NCI-H128 (cell line): ENCODE measurements around the gene ADGRF5.

Source experiments
- DNase-seq: peaks from one replicate; lab custom pipeline; 2025; ENCODE audit not compliant: unreplicated experiment; lab: John Stamatoyannopoulos, UW

Gene ADGRF5, protein sequence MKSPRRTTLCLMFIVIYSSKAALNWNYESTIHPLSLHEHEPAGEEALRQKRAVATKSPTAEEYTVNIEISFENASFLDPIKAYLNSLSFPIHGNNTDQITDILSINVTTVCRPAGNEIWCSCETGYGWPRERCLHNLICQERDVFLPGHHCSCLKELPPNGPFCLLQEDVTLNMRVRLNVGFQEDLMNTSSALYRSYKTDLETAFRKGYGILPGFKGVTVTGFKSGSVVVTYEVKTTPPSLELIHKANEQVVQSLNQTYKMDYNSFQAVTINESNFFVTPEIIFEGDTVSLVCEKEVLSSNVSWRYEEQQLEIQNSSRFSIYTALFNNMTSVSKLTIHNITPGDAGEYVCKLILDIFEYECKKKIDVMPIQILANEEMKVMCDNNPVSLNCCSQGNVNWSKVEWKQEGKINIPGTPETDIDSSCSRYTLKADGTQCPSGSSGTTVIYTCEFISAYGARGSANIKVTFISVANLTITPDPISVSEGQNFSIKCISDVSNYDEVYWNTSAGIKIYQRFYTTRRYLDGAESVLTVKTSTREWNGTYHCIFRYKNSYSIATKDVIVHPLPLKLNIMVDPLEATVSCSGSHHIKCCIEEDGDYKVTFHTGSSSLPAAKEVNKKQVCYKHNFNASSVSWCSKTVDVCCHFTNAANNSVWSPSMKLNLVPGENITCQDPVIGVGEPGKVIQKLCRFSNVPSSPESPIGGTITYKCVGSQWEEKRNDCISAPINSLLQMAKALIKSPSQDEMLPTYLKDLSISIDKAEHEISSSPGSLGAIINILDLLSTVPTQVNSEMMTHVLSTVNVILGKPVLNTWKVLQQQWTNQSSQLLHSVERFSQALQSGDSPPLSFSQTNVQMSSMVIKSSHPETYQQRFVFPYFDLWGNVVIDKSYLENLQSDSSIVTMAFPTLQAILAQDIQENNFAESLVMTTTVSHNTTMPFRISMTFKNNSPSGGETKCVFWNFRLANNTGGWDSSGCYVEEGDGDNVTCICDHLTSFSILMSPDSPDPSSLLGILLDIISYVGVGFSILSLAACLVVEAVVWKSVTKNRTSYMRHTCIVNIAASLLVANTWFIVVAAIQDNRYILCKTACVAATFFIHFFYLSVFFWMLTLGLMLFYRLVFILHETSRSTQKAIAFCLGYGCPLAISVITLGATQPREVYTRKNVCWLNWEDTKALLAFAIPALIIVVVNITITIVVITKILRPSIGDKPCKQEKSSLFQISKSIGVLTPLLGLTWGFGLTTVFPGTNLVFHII (N-terminal part only)

DNA sequence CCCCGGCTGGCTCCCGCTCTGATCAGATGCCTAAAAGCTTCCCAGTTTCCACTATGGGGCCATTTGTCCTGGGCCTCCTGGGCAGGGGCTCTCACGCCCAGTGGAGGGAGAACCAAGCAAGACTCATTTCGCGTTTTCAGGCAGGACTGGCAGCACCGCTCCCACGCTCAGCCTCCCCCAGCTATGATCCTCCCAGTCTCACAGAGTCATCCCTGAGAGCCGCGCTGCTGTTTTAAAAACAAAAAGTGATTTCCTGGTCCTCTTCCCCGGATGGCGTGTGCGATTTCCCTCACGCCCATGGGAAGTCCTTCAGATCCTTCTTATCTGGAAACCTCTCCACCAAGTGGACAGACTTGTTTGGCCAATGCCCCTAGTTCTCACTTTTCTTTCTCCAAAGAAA is at the start of gene ADGRF5:
TSS of gene ADGRF5 (minus strand) at position 208 of the 400 bp plus-strand sequence. CDS start 15,176 bp downstream, outside the sequence.
- no peak for DNase-seq

DNA sequence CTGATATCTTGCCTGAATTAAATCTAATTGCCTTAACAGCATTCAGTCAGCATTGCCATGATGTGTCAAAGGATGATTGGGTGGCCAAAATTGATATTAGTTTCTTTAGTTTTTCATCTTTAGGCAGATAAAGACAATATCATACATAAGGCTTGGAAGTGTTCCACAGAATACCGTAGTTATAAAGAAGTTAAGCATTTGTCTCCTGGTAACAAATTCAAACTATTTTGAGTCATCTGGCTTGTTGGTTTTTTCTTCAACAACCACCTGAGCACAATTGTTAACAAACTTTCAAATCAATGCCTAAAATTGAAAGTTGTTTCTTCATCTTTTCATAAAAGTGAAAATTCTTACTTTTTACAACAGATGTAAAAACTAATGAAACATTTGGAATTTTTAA is 47.5 kb upstream of the ADGRF5 start:
- no peak for DNase-seq

DNA sequence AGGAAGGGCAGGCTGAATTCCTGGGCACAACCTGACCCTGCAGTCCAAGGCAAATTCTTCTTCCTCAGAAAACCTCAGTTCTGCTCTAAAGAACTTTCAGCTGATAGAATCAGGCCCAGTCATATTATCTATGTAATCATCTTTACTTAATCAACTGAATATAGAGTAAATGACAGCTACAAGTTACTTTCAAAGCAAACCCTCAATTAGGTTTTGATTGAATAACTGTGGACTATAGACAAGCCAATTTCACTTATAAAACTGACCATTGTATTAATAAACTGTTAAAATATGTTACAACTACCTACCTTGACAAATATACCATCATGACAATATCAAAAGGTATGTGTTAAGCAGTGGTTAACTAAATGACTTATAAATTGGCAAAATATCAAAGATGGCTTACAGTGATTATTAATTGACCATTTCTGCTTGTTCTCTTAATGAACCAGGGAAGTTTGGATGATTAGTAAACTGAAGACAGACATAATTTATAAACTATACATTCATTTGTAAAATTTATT is 46.1 kb upstream of the ADGRF5 start:
- DNase-seq = no peak

DNA sequence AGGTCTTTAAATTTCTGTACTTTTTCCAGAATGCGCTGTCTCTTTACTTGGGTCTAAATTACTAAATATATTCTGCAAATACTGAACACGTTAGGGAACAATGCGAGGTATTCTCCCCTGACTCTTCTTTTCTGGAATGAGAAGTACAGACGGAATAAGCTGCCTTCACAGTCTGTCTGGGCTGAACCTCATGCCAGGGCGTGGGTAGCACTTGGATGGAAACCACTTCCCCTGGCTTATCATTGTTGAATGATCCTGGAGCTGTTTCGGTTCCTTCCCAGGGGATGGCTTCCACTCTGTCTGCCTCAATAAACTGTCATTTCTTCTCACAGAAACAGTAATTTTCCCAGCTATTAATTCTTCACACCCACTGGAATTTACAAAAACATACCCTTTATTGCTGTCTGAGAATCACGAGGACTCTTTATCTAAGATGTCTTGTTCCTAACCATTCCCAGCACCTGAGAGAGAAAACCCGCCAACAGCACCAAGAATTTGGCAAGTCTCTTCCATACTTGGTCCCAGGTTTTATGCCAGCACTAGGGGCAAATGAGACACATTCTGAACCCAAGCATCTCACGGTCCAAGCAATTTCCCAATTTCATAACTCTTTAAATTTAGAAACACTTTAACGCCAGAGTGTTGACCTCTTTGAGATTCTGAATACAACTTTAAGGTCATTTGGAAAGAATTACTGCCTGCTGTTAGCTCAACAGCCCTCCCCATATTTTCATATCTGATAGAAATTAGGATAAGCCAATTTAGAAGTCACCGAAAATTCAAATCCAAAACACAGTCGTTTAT is 43.2 kb upstream of the ADGRF5 start:
- DNase-seq = no peak

DNA sequence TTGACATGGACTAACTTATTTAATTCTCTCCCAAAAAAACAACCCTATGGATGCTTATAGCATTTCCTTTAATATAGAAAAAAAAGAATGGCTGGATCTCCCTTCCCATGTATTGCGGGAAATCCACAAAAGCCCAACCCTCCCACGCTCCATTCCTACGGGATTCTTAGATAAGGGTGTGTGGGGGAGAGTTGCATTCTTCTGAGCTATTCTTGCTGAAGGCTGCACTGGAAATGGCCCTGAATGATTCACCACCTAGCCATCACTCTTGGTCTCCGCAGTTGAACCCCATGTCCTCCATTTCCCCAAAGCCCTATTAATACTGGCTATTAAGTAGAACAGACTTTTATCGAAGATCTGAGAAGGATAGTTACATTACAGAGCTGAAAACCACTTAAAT is 41.9 kb upstream of the ADGRF5 start:
- no peak for DNase-seq

DNA sequence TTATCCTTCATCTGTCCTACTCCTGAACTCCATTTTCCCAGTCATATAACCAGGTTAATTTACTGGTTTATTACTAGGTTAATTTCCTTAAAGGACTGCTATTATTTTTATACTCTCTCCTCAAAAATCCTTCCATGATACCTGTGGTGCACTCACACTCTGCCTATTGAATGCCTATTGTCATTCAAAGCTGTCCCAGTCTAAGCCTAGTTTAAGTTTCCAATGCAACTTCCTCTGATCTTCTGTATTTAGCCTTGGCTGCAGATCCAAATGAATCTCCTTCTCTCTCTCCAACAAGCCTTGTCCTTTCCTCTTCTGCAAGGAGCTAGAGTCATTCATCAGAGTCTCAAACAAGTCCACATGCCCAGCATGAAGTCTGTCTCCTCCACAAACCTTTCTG is 41.3 kb upstream of the ADGRF5 start:
- DNase-seq = no peak

DNA sequence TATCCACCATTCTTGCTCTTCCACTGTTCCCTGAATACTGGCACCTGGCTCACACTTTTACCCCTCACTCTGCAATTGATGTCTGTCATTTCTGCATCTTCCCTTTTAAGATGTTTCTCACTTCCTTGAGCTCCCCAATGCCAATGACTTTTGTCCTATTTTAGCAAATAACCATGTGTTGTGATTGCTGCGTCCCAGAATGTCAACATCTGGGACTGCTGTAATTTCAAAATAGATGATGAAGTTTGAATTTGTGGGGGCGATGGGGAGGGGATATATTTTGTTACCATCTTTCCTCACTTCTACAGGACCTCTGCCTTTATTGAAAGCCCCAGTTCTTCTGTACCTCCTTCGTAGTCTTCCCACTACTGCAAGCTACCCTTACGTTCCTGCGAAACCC is 40.0 kb upstream of the ADGRF5 start:
- DNase-seq = no peak

DNA sequence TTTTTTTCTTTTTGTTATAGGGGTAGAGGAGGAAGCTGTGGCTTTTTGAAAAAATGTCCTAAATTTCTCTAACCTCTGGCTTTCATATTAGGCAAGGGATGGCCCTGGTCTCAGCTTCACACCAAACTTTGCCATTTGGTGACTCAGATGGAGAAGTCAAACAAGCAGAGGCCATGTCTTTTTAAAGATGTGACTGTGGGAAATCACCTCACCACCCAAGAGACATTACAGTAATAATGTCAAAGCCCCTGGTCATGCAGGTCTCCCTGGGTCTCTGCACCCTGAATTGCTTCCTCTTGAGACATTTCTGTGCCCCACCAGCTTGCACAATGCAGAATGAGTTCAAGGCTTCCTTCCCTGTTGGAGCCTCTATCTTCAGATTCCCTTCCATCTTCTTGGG is 39.5 kb upstream of the ADGRF5 start:
- no peak for DNase-seq

DNA sequence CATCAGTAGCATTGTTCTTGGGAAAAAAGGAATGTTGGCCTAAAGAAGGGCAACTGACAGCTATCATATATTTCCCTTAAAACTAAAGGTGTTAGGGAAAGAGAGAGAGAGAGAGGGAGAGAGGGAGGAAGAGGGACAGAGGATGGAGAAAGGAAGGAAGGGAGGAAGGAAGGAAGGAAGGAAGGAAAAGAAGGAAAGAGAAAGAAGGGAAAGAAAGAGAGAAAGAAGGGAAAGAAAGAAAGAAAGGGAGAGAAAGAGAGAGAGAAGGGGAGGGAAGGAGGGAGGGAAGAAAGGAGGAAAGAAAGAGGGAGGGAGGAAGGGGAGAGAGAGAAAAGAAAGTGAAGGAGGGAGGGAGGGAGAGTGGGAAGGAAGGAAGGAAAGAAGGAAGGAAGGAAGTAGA is 37.7 kb upstream of the ADGRF5 start:
- DNase-seq = no peak

DNA sequence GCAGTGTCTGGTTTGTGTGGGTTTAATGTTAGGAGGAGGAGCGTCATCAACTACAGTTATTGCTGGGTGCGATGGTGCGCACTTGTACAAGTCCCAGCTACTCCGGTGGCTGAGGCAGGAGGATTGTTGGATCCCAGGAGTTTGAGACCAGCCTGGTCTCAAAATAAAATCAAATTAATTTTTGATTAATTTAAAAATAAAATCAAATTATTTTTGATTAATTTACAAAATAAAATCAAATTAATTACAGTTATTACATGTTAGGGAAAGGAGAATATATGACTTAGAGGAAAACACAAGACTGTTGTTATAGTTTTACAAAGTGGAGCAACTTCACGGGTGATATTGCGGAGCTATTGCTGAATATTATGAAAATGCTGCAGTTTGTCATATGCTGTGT is 34.7 kb upstream of the ADGRF5 start:
- no peak for DNase-seq

DNA sequence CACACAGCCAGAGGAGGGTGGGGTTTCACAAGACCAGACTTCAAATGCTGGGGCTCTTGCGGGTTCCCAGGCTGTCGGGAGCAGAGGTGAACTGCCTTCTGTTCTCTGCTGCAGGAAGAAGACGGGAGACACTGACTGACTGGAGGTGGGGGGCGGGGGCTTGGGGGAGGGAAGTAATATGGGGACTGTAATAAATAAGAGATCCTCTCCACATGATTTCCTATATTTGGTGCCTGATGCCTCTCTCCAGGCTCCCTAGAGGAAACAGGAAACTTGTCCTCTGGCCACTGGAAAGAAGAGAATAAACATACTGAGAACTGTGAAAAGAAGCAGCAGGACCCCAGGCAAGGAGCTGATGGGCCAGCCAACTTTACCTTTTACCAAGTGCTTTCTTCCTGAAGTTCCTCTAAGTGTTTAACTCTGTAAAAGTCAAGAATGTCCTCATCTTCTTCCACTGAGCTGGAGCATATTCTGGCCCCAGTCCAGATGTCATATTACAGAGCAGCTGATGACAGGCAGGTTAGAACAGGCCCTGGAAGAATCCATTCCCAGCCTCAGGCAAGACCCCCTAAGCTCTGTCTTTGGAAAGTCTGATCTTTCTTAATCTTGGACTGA is 33.2 kb upstream of the ADGRF5 start:
- no peak for DNase-seq

DNA sequence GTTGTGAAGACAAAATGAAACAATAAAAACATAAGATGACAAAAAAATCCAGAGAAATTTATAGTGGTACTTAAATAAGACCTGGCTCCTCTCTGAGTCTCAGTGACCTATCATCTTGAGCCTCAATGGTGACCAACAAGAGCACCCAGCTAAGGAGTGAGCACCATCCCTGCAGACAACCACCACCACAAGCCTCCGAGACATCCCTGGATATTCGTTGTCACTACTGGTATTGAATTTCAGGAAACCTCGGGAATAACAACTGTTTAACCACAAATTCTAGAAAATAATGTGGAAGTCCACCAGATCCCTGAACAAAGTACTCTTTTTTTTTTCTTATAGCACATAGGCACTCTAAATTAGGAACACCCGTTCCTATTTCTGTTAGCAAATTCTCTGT is 32.2 kb upstream of the ADGRF5 start:
- no peak for DNase-seq

DNA sequence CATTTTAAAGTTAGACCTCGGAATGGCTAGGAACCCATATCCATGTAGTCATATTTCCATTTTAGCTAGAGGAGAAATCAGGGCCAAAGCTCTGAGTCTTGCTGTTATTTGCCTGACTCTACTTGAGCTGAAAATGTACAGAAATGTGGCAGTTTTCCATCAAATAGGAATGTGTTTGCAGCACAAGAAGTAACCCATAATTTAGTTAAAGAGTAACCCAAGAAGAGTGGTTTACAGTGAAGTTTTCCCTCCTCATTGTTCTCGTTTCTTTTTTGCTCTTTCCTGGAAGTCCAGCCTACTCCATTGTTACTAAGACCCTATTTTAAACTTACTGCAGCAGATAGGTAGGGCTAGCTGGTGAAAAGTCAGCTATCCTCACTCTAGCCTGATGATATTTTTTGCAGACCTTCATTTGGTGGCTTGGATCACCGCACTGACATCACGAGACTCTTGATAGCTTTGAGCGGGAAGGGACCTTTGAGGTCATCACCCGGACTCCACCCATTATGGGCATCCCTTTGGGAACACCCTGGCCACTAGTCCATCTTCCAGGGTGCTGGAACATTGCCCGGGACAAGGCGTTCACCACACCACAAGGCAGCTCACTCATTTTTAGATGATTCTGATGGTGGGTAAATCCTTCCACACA is 28.0 kb upstream of the ADGRF5 start:
- DNase-seq = no peak

DNA sequence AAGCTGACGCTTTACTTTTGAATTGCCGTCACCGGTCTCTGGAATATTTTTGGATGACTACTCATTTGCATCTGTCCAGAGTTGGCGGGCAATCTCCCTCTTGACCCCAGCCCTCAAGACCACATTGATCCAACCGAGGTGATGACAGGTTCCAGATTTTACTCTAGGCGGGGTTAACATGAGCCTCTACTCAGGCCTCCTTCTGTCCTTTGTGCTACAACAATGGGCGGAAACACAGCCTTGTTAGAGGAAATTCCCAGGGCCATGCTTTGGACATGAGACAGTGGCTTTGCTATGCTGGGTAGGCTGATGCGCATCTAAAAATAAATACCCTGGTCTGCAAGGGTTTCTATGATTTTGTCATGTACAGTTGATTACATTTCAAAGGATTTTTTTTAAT is 27.0 kb upstream of the ADGRF5 start:
- no peak for DNase-seq

DNA sequence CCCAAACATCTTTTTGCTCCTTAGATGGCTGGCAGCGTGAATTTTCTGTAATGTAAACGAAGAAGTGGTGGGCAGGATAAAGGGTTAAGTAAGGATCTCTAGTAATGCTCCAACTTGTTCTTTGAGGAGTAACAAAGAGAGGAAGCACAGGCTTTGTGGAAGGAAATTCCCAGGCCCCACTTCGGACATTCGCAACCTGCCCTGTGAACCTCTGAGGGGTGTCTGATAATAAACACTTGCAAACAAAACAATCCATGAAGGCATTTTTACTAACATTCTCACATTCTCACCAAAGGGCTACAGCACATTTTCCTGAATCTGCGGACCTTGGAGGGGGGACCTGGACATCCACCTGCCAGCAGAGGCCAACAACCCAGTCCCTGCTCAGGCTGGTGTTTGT is 25.8 kb upstream of the ADGRF5 start:
- no peak for DNase-seq

DNA sequence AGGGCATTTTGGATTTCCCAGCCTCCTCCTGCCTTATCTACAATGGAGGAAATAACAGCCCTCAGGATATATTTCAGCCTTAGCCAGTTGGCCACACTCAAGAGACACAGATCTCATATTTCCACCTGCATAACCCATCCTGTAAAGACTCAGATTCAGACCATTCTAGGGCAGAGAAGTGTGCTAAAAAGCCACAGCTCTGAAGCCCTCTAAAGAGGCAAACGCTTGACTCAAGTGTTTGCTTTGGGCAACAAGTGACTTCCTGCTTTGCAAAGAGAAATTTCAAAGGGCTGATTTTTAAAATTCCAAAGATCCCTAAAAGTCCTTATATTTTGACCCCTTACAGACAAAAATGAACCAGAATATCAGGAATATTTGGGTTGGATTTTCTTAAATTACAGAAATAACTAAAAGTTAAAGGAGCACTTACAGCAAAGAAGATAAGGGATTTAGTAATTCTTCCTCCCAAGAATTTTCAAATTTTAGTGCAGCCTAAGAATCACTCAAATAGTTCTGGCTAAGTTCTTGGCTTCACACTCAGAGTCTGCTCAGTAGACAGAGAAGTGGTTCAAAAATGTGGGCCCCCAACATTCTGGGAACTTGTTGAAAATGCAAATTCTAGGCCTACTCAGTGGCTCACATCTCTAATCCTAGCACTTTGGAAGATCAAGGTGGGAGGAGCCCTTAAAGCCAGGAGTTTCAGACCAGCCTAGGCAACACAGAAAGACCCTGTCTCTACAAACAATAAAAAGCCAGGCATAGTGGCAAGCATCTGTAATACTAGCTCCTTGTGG is 18.9 kb upstream of the ADGRF5 start:
- no peak for DNase-seq

DNA sequence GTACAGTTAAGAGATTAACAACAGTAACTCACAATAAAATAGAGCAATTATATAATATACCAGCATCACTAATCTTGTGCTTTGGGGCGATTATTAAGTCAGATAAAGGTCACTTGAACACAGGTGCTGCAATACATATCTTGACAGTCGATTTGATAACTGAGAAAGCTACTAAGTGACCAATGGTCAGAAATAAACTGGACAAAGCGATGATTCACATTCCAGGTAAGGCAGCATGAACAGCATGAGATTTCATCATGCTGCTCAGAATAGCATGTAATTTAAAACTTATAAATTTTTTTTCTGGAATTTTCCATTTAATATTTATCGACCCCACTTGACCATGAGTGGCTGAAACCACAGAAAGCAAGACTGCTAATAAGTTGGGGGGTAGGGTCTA is 15.9 kb upstream of the ADGRF5 start:
- DNase-seq = no peak

DNA sequence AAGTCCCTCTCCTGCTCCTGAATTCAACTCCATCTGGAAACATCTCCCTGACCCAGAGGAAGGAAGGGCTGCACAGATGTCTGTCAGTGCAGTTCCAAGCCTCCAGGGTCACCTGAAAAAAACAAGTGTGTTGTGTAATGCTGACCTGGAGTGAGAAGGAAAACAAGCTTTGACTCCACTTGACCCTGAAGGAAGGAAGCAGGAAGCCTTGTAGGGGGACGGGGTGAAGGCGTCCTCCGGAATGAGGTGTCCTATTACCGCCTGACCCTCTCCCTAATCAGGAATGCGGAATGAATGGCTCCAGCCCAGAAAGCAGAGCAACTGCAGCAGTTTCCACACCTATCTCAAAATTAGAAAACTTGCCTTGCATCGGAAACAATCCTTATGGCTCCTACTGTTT is 13.9 kb upstream of the ADGRF5 start:
- DNase-seq = no peak

DNA sequence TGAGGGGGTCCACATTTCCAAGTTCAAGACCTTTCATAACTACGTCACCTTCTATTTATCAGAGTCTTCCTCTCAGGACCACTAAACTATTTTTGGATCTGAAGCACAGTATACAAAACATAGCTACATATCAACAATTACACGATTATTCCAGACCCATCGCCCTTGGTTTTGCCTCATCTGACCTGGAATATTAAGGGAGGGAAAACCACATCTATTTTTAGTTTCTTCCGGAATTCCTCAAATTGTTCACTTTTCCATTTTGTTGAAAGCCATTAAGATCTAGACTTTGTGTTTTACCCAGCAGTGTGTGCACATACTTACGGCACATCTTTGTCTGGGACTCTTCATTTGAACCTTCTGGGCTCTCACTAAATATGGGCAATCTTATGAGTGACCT is 12.0 kb upstream of the ADGRF5 start:
- no peak for DNase-seq
